NT2/D1 (cell line): ENCODE measurements around the gene RSU1.

Source experiments
- SUZ12 ChIP-seq: IDR thresholded peaks from 2 replicates; pipeline ENCODE4 v1.6.1; 2011; ENCODE audit not compliant: insufficient read length, insufficient read depth; ENCODE audit errors: extremely low read depth
- YY1 ChIP-seq: IDR thresholded peaks from 2 replicates; pipeline ENCODE4 v1.6.1; 2011; ENCODE audit not compliant: insufficient read length, insufficient read depth
- ZNF274 ChIP-seq: IDR thresholded peaks from 2 replicates; pipeline ENCODE4 v1.6.1; 2011; ENCODE audit warnings: mild to moderate bottlenecking, low read depth, low read length

GRCh38 chr10:16857419-16857818 is 40.2 kb upstream of the RSU1 start:
- TF ChIP-seq ZNF274 = no peak
- TF ChIP-seq SUZ12 = no peak
- TF ChIP-seq YY1 = no peak
